H1 (cell line): ENCODE results near the gene ACO1. TPM values are rescaled to one million over a fixed set of nuclear protein-coding genes. Genes with fewer than 3 reads are reported as not detected.

Source experiments
- FOSL1 ChIP-seq: IDR thresholded peaks from 2 replicates; pipeline ENCODE4 v1.6.1; 2011; ENCODE audit warnings: mild to moderate bottlenecking, low read depth, low read length, moderate library complexity; ENCODE audit not compliant: insufficient read depth
- JUN ChIP-seq: IDR thresholded peaks from 2 replicates; pipeline ENCODE4 v1.6.1; 2011; ENCODE audit warnings: low read depth, mild to moderate bottlenecking, improper control_type of control experiment, low read length
- POLR2AphosphoS5 ChIP-seq: IDR thresholded peaks from 2 replicates; pipeline ENCODE4 v1.6.1; 2011; ENCODE audit warnings: low read depth, low read length
- SRF ChIP-seq: IDR thresholded peaks from 2 replicates; pipeline ENCODE4 v1.6.1; 2011; ENCODE audit warnings: mild to moderate bottlenecking, low read depth, low read length, moderate library complexity
- polyA plus RNA-seq, 7 experiments: library from polyadenylated mRNA; depleted of rRNA in 3 of 7; stranded (reverse) in 5 of 7; unstranded in 2 of 7; fragments of >200 nt in 5 of 7; fragments of 200-250 nt in 2 of 7; gene quantifications; 1 replicate in 5 of 7; 2 replicates in 1 of 7; 4 replicates in 1 of 7; pipeline versions ENCODE4 v1.2.1 to v1.2.3, GENCODE V29; 2011 to 2013; ENCODE audit warnings: missing spikeins in 2 of 7, mixed read lengths in 2 of 7
- total RNA-seq: library from RNA; stranded (reverse); fragmentation: NEBNext Ultra II Directional; extraction: Animal tissue kit (Norgen Biotek cat#: 25700); gene quantifications from 2 replicates; pipeline ENCODE4 v1.2.1, GENCODE V29; 2021

ACO1 gene
- total and polyA plus RNA-seq, 2 of the 8 experiments (the other 6 are each of a cell fraction or from before 2014, with no cell fraction given) = 39.3 to 49.8 TPM

- TF ChIP-seq FOSL1 (no peak), JUN (no peak), POLR2AphosphoS5 (no peak), SRF (no peak)
Measured at GRCh38 chr9:32414856-32415255, 30.4 kb downstream of the ACO1 start (continued).
